GM23338 (cell line): ENCODE results near the gene TCF7L2. TPM values are rescaled to one million over a fixed set of nuclear protein-coding genes. Genes with fewer than 3 reads are reported as not detected.

ENCODE experiments used
- ATAC-seq: fragments of 200-7000 bp; cut with Tn5 transposase; 3 replicates; pipeline ENCODE4 v1.9.1; 2020
- DNase-seq: peaks from one replicate; pipeline ENCODE4 v3.0.0-alpha.2; 2015; ENCODE audit warnings: low spot score
- H2AFZ ChIP-seq: fragments of 200-600 bp; sonication (generic); 2 replicates; pipeline ENCODE4 v1.8.0; 2016; ENCODE audit warnings: antibody characterized with exemption, mild to moderate bottlenecking, moderate library complexity
- H3F3A ChIP-seq: fragments of 200-600 bp; sonication (generic); replicated peaks from 2 replicates; pipeline ENCODE4 v1.8.0; 2017; ENCODE audit warnings: antibody characterized with exemption, mixed run types, low read depth
- H3K27ac ChIP-seq: fragments of 200-600 bp; sonication (generic); 2 replicates; pipeline ENCODE4 v1.6.1; 2016; ENCODE audit warnings: low read depth
- H3K27me3 ChIP-seq: fragments of 200-600 bp; sonication (generic); 2 replicates; pipeline ENCODE4 v1.8.0; 2016; ENCODE audit warnings: mild to moderate bottlenecking, mixed run types, moderate library complexity; ENCODE audit not compliant: insufficient read depth
- H3K36me3 ChIP-seq: fragments of 200-600 bp; sonication (generic); 2 replicates; pipeline ENCODE4 v1.8.0; 2016; ENCODE audit warnings: mild to moderate bottlenecking; ENCODE audit not compliant: insufficient read depth
- H3K4me1 ChIP-seq: fragments of 200-600 bp; sonication (generic); 2 replicates; pipeline ENCODE4 v1.8.0; 2016; ENCODE audit warnings: mild to moderate bottlenecking, moderate library complexity; ENCODE audit not compliant: insufficient read depth
- H3K4me2 ChIP-seq: fragments of 200-600 bp; sonication (generic); 2 replicates; pipeline ENCODE4 v1.7.1; 2017; ENCODE audit warnings: mixed run types
- H3K4me3 ChIP-seq: fragments of 200-600 bp; sonication (generic); 2 replicates; pipeline ENCODE4 v1.6.1; 2016; ENCODE audit warnings: mixed run types
- H3K79me2 ChIP-seq: fragments of 200-600 bp; sonication (generic); replicated peaks from 2 replicates; pipeline ENCODE4 v1.8.0; 2017; ENCODE audit warnings: mild to moderate bottlenecking; ENCODE audit not compliant: insufficient read depth
- H3K9me2 ChIP-seq: fragments of 200-600 bp; sonication (generic); 2 replicates; pipeline ENCODE4 v1.8.0; 2017; ENCODE audit not compliant: insufficient read depth
- H4K20me1 ChIP-seq: fragments of 200-600 bp; sonication (generic); replicated peaks from 2 replicates; pipeline ENCODE4 v1.8.0; 2017; ENCODE audit warnings: mild to moderate bottlenecking; ENCODE audit not compliant: insufficient read depth
- H3K27ac Mint-ChIP-seq: 2 replicates; pipeline ENCODE4 v1.8.0; 2020; ENCODE audit warnings: inconsistent platforms, mild to moderate bottlenecking, moderate library complexity, mixed read lengths
- H3K27me3 Mint-ChIP-seq: 3 replicates; pipeline ENCODE4 v1.8.0; 2022; ENCODE audit warnings: low read depth, mild to moderate bottlenecking, moderate library complexity, mixed read lengths, inconsistent platforms; ENCODE audit not compliant: insufficient read depth, poor library complexity
- H3K36me3 Mint-ChIP-seq: 3 replicates; pipeline ENCODE4 v1.8.0; 2021; ENCODE audit warnings: low read depth, mild to moderate bottlenecking, inconsistent platforms, moderate library complexity, mixed read lengths
- H3K4me1 Mint-ChIP-seq: 3 replicates; pipeline ENCODE4 v1.8.0; 2020; ENCODE audit warnings: mild to moderate bottlenecking, inconsistent platforms, mixed read lengths
- H3K4me3 Mint-ChIP-seq: 3 replicates; pipeline ENCODE4 v1.8.0; 2021; ENCODE audit warnings: moderate library complexity, mild to moderate bottlenecking, inconsistent platforms, mixed read lengths
- H3K9me3 Mint-ChIP-seq: 3 replicates; pipeline ENCODE4 v1.8.0; 2020; ENCODE audit warnings: moderate library complexity, mild to moderate bottlenecking, inconsistent platforms, mixed read lengths
- CREB1 ChIP-seq: fragments of 250-450 bp; sonication (Bioruptor Pico); IDR thresholded peaks from 2 replicates; pipeline ENCODE4 v1.5.0; 2020; ENCODE audit warnings: low read depth, mild to moderate bottlenecking, moderate library complexity
- EZH2phosphoT487 ChIP-seq: fragments of 200-600 bp; sonication (generic); IDR thresholded peaks from one replicate; pipeline ENCODE4 v1.8.1; 2018; ENCODE audit warnings: antibody characterized with exemption; ENCODE audit not compliant: unreplicated experiment
- JUNB ChIP-seq: IDR thresholded peaks from one replicate; pipeline ENCODE4 v1.6.1; 2016; ENCODE audit warnings: antibody characterized with exemption; ENCODE audit not compliant: unreplicated experiment
- NANOG ChIP-seq: IDR thresholded peaks from 2 replicates; pipeline ENCODE4 v1.6.1; 2016; ENCODE audit warnings: antibody characterized with exemption, borderline replicate concordance
- STAT1 ChIP-seq: IDR thresholded peaks from one replicate; pipeline ENCODE4 v1.6.1; 2016; ENCODE audit warnings: antibody characterized with exemption; ENCODE audit not compliant: unreplicated experiment
- ZNF114 ChIP-seq: fragments of 250-450 bp; sonication (Bioruptor Pico); IDR thresholded peaks from 2 replicates; pipeline ENCODE4 v1.5.0; 2020; ENCODE audit warnings: mild to moderate bottlenecking, moderate library complexity
- ZNF331 ChIP-seq: fragments of 250-450 bp; sonication (Bioruptor Pico); IDR thresholded peaks from 2 replicates; pipeline ENCODE4 v1.5.0; 2020; ENCODE audit warnings: low read depth, mild to moderate bottlenecking, moderate library complexity
- polyA plus RNA-seq: library from polyadenylated mRNA; unstranded; fragments of >200 nt; fragmentation: Nextera tagmentation; extraction: Ambion mirVana; gene quantifications from 2 replicates; pipeline ENCODE4 v1.2.1, GENCODE V29; 2016
- total RNA-seq: library from RNA; depleted of rRNA; stranded (reverse); fragments of >200 nt; shearing (Covaris generic); gene quantifications from 2 replicates; pipeline ENCODE4 v1.2.3, GENCODE V29; 2014
- TF ChIP-seq, protein P1 (sequence below), 2 experiments: fragments of 200-600 bp in 1 of 2; sonication (generic) in 1 of 2; conservative IDR thresholded peaks; 2 replicates each; pipeline versions ENCODE4 v1.5.1 to v1.6.1; 2016 to 2017; ENCODE audit warnings: antibody characterized with exemption in 2 of 2, low read depth in 2 of 2, mild to moderate bottlenecking in 2 of 2, moderate library complexity in 1 of 2
- TF ChIP-seq, protein P2 (sequence below): IDR thresholded peaks from 2 replicates; pipeline ENCODE4 v1.6.1; 2016; ENCODE audit warnings: antibody characterized with exemption

TCF7L2 gene
- total and polyA plus RNA-seq, 2 experiments from 2014 or later = 32.2 to 80.8 TPM

DNA sequence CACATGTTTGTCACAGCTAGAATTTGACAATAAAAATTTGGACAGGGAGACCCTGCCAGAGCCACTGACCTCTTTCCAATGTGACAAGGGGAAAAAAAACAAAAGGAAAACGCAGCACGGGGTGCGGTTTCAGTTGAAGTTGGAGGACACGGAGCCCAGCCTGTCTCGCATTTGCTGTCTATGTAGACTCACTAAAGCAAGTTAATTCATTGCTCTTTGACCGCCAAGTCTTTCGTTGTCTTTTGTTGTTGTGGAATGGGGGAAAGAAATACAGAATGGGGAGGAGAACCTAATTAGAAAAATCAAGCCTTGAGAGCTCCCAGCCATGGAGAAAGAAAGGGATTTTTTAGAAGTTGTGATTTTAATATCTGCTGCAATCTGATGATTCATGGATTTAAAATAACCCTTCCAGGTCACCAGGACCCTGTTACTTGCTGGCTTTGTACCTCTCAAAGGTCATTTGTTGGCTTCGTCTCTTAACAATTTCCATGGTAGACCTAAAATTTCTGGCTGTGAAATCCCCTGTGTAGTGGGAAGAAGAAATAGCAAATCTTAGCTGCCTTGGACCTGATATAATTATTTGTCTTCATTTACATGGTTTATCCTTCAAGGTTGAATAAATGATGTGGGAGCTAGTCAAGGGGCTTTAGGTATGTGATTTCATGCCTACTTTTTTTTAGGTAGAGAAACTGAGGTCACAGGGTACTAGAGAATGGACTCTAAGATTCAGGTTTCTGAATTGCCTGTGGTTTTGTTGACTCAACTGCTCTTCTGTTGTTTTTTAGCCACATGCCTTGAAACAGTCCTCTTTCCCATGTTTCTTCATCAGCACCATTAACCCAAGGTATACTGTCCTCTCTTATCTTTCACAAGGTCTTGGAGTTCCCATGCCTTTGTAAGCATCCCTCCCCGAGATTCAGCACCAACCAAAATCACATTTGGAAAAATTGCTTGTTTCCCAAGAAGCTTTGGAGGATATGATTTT lies 78.7 kb downstream of the TCF7L2 start:
- H4K20me1 ChIP-seq = peaks cover 97% of the 10 kb centered on the region
- Mint-ChIP-seq H3K27ac (peak overlapping the region; percentile 4; the same call in 1 of the 2 replicates), H3K27me3 (peaks cover 29% of the 10 kb centered on the region), H3K9me3 (no peaks in the 10 kb centered on the region), H3K4me1 (peaks cover 56% of the 10 kb centered on the region), H3K4me3 (no peak overlapping the region; the same call in 2 of the 3 replicates), H3K36me3 (peaks cover 35% of the 10 kb centered on the region; the same call in 2 of the 3 replicates)
- DNase-seq (no peak), ATAC-seq (no peak)
- no peaks in the 10 kb centered on the region; the same call in 1 of the 2 replicates for H3F3A ChIP-seq
- H3K36me3 ChIP-seq = no peaks in the 10 kb centered on the region; the same call in 1 of the 2 replicates
- TF ChIP-seq ZNF114 (CRISPR knock-in tag) (no peak), EZH2phosphoT487 (no peak)
- H3K27ac ChIP-seq = no peak overlapping the region; the same call in 1 of the 2 replicates
- peak overlapping the region; percentile 58; the same call in 1 of the 2 replicates for H3K4me2 ChIP-seq
- H2AFZ ChIP-seq = no peak overlapping the region
- no peaks in the 10 kb centered on the region for H3K9me2 ChIP-seq
- H3K4me3 ChIP-seq = no peak overlapping the region
- H3K4me1 ChIP-seq = peaks cover 43% of the 10 kb centered on the region
- no peaks in the 10 kb centered on the region for H3K27me3 ChIP-seq
- H3K79me2 ChIP-seq = peaks cover 100% of the 10 kb centered on the region

DNA sequence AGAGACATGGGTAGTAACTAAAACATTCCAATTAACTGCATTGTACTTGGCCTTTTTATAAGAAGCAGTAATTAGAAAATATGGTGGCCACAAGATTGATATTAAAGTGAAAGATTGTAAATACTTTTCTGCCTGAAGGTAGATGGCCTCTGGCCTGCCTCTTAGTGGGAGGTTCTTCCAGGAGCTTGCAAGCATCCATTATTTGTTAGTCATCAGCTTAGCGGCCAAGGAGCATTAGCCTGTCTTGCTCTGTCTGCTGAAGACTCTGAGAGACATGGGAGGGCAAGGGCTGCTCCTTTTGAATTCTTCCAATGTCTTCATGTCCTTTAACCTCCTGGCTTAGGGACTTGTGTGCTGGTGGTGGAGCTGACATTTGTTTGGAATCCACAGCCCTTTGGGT lies 80.4 kb downstream of the TCF7L2 start:
- Mint-ChIP-seq H3K4me1 (peaks cover 64% of the 10 kb centered on the region), H3K9me3 (no peaks in the 10 kb centered on the region)
- H3K4me2 ChIP-seq = no peak overlapping the region

More for the DNA sequence above, 80.4 kb downstream of the TCF7L2 start:
- Histone ChIP-seq H3K27me3 (no peaks in the 10 kb centered on the region), H2AFZ (no peak overlapping the region), H3K4me1 (peaks cover 50% of the 10 kb centered on the region), H3K4me3 (no peak overlapping the region), H3K9me2 (no peaks in the 10 kb centered on the region), H3K27ac (peak overlapping the region; percentile 48; the same call in 1 of the 2 replicates), H3F3A (no peaks in the 10 kb centered on the region; the same call in 1 of the 2 replicates), H3K36me3 (no peaks in the 10 kb centered on the region; the same call in 1 of the 2 replicates), H4K20me1 (peaks cover 97% of the 10 kb centered on the region), H3K79me2 (peaks cover 100% of the 10 kb centered on the region)
- Mint-ChIP-seq H3K4me3 (no peak overlapping the region), H3K27ac (no peak overlapping the region), H3K27me3 (peaks cover 27% of the 10 kb centered on the region), H3K36me3 (peaks cover 35% of the 10 kb centered on the region; the same call in 2 of the 3 replicates)
- ATAC-seq (no peak), DNase-seq (no peak)
- TF ChIP-seq, protein P1, sequence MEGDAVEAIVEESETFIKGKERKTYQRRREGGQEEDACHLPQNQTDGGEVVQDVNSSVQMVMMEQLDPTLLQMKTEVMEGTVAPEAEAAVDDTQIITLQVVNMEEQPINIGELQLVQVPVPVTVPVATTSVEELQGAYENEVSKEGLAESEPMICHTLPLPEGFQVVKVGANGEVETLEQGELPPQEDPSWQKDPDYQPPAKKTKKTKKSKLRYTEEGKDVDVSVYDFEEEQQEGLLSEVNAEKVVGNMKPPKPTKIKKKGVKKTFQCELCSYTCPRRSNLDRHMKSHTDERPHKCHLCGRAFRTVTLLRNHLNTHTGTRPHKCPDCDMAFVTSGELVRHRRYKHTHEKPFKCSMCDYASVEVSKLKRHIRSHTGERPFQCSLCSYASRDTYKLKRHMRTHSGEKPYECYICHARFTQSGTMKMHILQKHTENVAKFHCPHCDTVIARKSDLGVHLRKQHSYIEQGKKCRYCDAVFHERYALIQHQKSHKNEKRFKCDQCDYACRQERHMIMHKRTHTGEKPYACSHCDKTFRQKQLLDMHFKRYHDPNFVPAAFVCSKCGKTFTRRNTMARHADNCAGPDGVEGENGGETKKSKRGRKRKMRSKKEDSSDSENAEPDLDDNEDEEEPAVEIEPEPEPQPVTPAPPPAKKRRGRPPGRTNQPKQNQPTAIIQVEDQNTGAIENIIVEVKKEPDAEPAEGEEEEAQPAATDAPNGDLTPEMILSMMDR (conservative IDR thresholded peaks at IDR 0.05; ENCODE audit: low read depth in 2 of 2) = no peak
- no peak for TF ChIP-seq NANOG
- TF ChIP-seq, protein P2, sequence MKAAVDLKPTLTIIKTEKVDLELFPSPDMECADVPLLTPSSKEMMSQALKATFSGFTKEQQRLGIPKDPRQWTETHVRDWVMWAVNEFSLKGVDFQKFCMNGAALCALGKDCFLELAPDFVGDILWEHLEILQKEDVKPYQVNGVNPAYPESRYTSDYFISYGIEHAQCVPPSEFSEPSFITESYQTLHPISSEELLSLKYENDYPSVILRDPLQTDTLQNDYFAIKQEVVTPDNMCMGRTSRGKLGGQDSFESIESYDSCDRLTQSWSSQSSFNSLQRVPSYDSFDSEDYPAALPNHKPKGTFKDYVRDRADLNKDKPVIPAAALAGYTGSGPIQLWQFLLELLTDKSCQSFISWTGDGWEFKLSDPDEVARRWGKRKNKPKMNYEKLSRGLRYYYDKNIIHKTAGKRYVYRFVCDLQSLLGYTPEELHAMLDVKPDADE = no peak
- no peak for TF ChIP-seq CREB1 (CRISPR knock-in tag)
- no peak for TF ChIP-seq JUNB
- TF ChIP-seq ZNF331 (CRISPR knock-in tag) = no peak
- TF ChIP-seq STAT1 = no peak
